HG02870 (cell line): ENCODE measurements around the gene NRL.
"Not testable (repeated sequence)": the region's sequence is repeated elsewhere in the genome, so short reads cannot be mapped to it uniquely, and the experiment has no call there.

Source experiments
- ATAC-seq: cut with Tn5 transposase; IDR thresholded peaks from one replicate; pipeline ENCODE4 v1.9.1; 2021; ENCODE audit warnings: mild to moderate bottlenecking, moderate library complexity; ENCODE audit not compliant: unreplicated experiment

NRL gene

GRCh38 chr14:24054646-24055045 lies 60.1 kb downstream of the NRL start:
- no peak for ATAC-seq

- ATAC-seq = no peak
Measured at GRCh38 chr14:24054324-24054641, 60.5 kb downstream of the NRL start.

GRCh38 chr14:24053548-24054323 lies 61.0 kb downstream of the NRL start:
- ATAC-seq = no peak

GRCh38 chr14:24052656-24053547 lies 61.8 kb downstream of the NRL start:
- ATAC-seq = no peak

GRCh38 chr14:24051789-24052655 lies 62.7 kb downstream of the NRL start, which contains the start of gene CARMIL3:
Gene CARMIL3, plus strand, starts transcription at chr14:24052009. Its CDS starts 145 bp downstream, at chr14:24052154.
- peak; percentile 56 for ATAC-seq

GRCh38 chr14:24051176-24051788 lies 63.5 kb downstream of the NRL start:
- peak; percentile 19 for ATAC-seq

GRCh38 chr14:24050753-24051152 lies 64.0 kb downstream of the NRL start:
- not testable (repeated sequence) for ATAC-seq

- not testable (repeated sequence) for ATAC-seq
Measured at GRCh38 chr14:24049002-24049401, 65.7 kb downstream of the NRL start.

GRCh38 chr14:24042746-24043145 lies 72.0 kb downstream of the NRL start:
- ATAC-seq = no peak

GRCh38 chr14:24040692-24041091 lies 74.1 kb downstream of the NRL start:
- ATAC-seq = no peak

GRCh38 chr14:24038686-24039085 lies 76.1 kb downstream of the NRL start:
- no peak for ATAC-seq

GRCh38 chr14:24037658-24038037 lies 77.1 kb downstream of the NRL start:
- no peak for ATAC-seq

GRCh38 chr14:24036963-24037657 lies 77.6 kb downstream of the NRL start:
- not testable (repeated sequence) for ATAC-seq

- peak; percentile 64 for ATAC-seq
Measured at GRCh38 chr14:24036169-24036962, 78.4 kb downstream of the NRL start.

GRCh38 chr14:24035769-24036168 lies 79.0 kb downstream of the NRL start:
- ATAC-seq = peak; percentile 4

- no peak for ATAC-seq
Measured at GRCh38 chr14:24032727-24033418, 81.9 kb downstream of the NRL start.

GRCh38 chr14:24031331-24031730 lies 83.4 kb downstream of the NRL start:
- not testable (repeated sequence) for ATAC-seq

GRCh38 chr14:24029687-24030086 lies 85.1 kb downstream of the NRL start:
- not testable (repeated sequence) for ATAC-seq
